RWPE2 (cell line): Measurements from ENCODE around the gene ZNF230.
A peak's percentile ranks its signal among the peaks of the same experiment; 100 is the strongest.

Source experiments
- ATAC-seq: fragments of 200-7000 bp; cut with Tn5 transposase; 3 replicates; pipeline ENCODE4 v1.9.1; 2021; ENCODE audit warnings: low read depth
- DNase-seq: peaks from one replicate; pipeline ENCODE4 v3.0.0-alpha.2; 2020; ENCODE audit warnings: low spot score
- H3K27ac ChIP-seq: fragments of 450-650 bp; 2 replicates; pipeline ENCODE4 v1.5.1; 2017; ENCODE audit warnings: mild to moderate bottlenecking; ENCODE audit not compliant: poor library complexity, severe bottlenecking
- H3K27me3 ChIP-seq: fragments of 250-450 bp; sonication (Bioruptor Pico); 2 replicates; pipeline ENCODE4 v1.5.1; 2021; ENCODE audit warnings: mild to moderate bottlenecking, moderate library complexity; ENCODE audit not compliant: insufficient read depth, poor library complexity, severe bottlenecking
- H3K36me3 ChIP-seq: fragments of 250-450 bp; sonication (Bioruptor Pico); 2 replicates; pipeline ENCODE4 v1.5.1; 2020; ENCODE audit warnings: low read depth, mild to moderate bottlenecking, moderate library complexity
- H3K4me1 ChIP-seq: fragments of 250-450 bp; sonication (Bioruptor Pico); 2 replicates; pipeline ENCODE4 v1.5.1; 2021; ENCODE audit warnings: mild to moderate bottlenecking, moderate library complexity; ENCODE audit not compliant: insufficient read depth, poor library complexity, severe bottlenecking
- H3K4me3 ChIP-seq: fragments of 250-450 bp; sonication (Bioruptor Pico); 2 replicates; pipeline ENCODE4 v1.5.1; 2021; ENCODE audit warnings: mild to moderate bottlenecking, moderate library complexity; ENCODE audit not compliant: severe bottlenecking
- H3K9me3 ChIP-seq: fragments of 250-450 bp; sonication (Bioruptor Pico); 2 replicates; pipeline ENCODE4 v1.5.1; 2021; ENCODE audit warnings: mild to moderate bottlenecking, moderate library complexity; ENCODE audit not compliant: severe bottlenecking
- TF ChIP-seq, protein P1 (sequence below): fragments of 450-650 bp; IDR thresholded peaks from one replicate; pipeline ENCODE4 v1.5.1; 2017; ENCODE audit warnings: mild to moderate bottlenecking, moderate library complexity; ENCODE audit not compliant: poor library complexity, severe bottlenecking

Gene ZNF230

DNA sequence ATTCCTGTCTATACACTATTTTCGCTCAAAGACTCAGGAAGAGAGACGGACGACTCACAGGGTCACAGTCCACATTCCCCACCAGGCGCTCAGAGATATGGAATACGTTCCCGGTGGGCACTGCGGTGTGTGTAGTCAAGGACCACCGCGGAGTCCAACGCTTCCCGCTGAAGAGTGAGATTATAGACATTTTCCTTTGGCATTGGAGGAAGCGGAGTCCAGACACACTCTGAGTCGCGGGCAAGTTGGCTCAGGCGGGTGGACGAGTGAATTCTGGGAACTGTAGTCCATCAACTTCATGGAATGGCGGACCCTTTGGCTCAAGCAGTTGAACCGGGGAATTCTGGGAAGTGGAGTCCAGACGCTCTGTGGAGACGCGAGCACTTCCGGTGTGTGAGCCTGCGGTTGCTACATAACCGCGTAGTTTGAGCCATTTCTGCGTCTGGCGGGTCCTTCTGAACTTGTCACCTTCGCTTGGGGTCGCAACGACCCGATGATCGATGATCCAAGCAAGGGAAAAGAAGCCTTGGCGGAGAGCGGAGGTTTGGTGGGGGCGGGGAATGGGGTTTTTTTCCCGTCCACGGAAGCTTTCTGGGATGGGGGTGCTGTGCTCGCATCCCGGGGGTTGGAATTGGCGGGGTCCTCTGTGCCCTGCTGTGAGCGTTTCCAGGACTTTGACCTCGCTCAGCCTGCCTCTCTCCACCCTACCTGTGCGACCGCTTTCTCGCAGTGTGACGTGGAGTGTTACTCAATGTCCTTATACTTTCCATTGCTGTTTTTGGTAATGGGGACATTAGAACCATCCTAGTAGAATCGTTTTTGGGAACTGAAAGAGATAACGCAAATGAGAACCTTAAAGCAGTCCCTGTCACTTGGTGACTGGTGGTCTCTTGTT, at the start of gene ZNF230:
TSS of gene ZNF230 (plus strand) at position 392 of the 895 bp plus-strand sequence. CDS start 4,122 bp downstream, outside the sequence.
- Histone ChIP-seq H3K4me1 (no peaks in the 10 kb centered on the region), H3K27me3 (no peaks in the 10 kb centered on the region), H3K4me3 (peak within 1 kb of the TSS; percentile 62), H3K27ac (peak within 1 kb of the TSS; percentile 5), H3K9me3 (peaks cover 5% of the 10 kb centered on the region), H3K36me3 (peaks cover 18% of the 10 kb centered on the region)
- ATAC-seq: peak; percentile 98
- peak; percentile 89 for DNase-seq
- TF ChIP-seq, protein P1, sequence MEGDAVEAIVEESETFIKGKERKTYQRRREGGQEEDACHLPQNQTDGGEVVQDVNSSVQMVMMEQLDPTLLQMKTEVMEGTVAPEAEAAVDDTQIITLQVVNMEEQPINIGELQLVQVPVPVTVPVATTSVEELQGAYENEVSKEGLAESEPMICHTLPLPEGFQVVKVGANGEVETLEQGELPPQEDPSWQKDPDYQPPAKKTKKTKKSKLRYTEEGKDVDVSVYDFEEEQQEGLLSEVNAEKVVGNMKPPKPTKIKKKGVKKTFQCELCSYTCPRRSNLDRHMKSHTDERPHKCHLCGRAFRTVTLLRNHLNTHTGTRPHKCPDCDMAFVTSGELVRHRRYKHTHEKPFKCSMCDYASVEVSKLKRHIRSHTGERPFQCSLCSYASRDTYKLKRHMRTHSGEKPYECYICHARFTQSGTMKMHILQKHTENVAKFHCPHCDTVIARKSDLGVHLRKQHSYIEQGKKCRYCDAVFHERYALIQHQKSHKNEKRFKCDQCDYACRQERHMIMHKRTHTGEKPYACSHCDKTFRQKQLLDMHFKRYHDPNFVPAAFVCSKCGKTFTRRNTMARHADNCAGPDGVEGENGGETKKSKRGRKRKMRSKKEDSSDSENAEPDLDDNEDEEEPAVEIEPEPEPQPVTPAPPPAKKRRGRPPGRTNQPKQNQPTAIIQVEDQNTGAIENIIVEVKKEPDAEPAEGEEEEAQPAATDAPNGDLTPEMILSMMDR: no peak

DNA sequence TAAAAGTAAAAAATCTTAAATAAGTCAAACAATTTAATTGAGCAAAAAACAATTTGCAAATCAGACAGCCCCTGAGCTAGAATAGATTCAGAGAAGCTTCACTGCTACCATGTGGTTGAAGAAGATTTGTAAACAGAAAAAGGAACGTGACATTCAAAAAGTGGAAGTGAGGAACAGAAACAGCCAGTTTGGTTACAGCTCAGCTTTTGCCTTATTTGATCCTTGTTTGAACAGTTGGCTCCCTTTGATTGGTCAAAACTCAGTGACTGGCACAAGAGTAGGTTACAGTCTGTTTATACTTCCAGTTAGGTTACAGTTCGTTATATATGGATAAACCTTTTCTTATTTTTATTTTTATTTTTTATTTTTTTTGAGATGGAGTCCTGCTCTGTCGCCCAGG, 45.9 kb upstream of the ZNF230 start:
- Histone ChIP-seq H3K9me3 (peaks cover 3% of the 10 kb centered on the region), H3K36me3 (no peaks in the 10 kb centered on the region), H3K4me1 (no peaks in the 10 kb centered on the region), H3K4me3 (no peak overlapping the region), H3K27ac (no peak overlapping the region), H3K27me3 (no peaks in the 10 kb centered on the region)
- ATAC-seq (no peak), DNase-seq (no peak)
- TF ChIP-seq, protein P1: no peak

DNA sequence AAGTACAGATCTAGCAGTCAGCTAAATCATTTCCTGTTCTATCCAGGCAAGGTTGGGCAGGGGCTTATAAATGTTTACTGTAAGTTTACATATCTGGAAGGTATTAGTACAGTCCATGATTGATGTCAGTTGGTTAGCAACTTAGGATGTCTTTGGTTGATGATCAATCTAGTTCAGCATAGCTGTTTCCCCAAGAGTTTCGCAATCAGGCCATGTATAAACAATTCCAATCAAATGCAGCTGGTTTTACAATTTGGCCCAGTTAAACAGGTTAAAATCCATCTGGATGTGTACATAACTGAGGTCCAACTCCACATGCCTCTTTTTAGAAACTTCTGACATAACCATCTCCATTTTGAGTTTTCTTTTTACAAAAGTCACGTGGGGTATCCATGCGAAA, 44.9 kb upstream of the ZNF230 start:
- peaks cover 5% of the 10 kb centered on the region; the same call in 1 of the 2 replicates for H3K36me3 ChIP-seq
- no peak overlapping the region for H3K27ac ChIP-seq
- H3K9me3 ChIP-seq: peaks cover 3% of the 10 kb centered on the region
- H3K4me1 ChIP-seq: no peaks in the 10 kb centered on the region
- no peak for ATAC-seq
- TF ChIP-seq, protein P1: no peak
- no peaks in the 10 kb centered on the region for H3K27me3 ChIP-seq
- H3K4me3 ChIP-seq: no peak overlapping the region
- no peak for DNase-seq

DNA sequence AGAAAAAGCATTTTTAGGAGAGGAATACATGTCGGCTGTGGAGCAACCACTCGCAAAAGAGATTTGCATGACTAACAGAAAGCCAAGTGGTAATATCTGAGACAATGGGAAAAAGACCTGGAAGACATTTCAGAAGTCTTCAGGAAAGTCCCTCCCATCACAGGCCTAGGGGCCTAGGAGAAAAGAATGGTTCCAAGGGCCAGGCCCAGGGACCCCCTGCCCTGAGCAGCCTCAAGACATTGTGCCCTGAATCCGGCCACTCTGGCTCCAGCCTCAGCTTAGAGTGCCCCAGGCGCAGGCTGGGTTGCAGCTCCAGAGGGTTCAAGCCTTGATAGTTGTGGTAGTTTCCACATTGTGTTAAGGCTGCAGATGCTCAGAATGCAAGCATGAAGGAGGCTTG, 42.3 kb upstream of the ZNF230 start:
- no peaks in the 10 kb centered on the region for H3K27me3 ChIP-seq
- TF ChIP-seq, protein P1: no peak
- H3K27ac ChIP-seq: no peak overlapping the region
- DNase-seq: no peak
- no peak overlapping the region for H3K4me3 ChIP-seq
- no peaks in the 10 kb centered on the region for H3K4me1 ChIP-seq
- peaks cover 5% of the 10 kb centered on the region for H3K9me3 ChIP-seq
- peaks cover 27% of the 10 kb centered on the region for H3K36me3 ChIP-seq
- ATAC-seq: no peak

DNA sequence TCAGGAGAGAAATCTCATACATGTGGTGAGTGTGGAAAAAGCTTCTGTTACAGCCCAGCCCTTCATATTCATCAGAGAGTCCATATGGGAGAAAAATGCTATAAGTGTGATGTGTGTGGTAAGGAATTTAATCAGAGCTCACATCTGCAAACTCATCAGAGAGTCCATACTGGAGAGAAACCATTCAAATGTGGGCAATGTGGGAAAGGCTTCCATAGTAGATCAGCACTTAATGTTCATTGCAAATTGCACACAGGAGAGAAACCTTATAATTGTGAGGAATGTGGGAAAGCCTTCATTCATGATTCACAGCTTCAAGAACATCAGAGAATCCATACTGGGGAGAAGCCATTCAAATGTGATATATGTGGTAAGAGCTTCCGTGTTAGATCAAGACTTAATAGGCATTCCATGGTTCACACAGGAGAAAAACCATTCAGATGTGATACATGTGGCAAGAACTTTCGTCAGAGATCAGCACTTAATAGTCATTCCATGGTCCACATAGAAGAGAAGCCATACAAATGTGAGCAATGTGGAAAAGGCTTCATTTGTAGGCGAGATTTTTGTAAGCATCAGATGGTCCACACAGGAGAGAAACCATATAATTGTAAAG, 36.6 kb upstream of the ZNF230 start:
- Histone ChIP-seq H3K27ac (no peak overlapping the region), H3K9me3 (peaks cover 34% of the 10 kb centered on the region)

More for the DNA sequence above, 36.6 kb upstream of the ZNF230 start:
- DNase-seq: no peak
- TF ChIP-seq, protein P1: no peak
- no peak for ATAC-seq
- H3K4me1 ChIP-seq: no peaks in the 10 kb centered on the region
- H3K36me3 ChIP-seq: peaks cover 59% of the 10 kb centered on the region
- no peaks in the 10 kb centered on the region for H3K27me3 ChIP-seq
- H3K4me3 ChIP-seq: no peak overlapping the region
